COR-L47 (cell line): Measurements from ENCODE around the gene BPTF.
A peak's percentile ranks its signal among the peaks of the same experiment; 100 is the strongest.
"Not testable (repeated sequence)": the region's sequence is repeated elsewhere in the genome, so short reads cannot be mapped to it uniquely, and the experiment has no call there.

Experiments
- DNase-seq: peaks from one replicate; lab custom pipeline; 2025; lab: John Stamatoyannopoulos, UW

BPTF gene, protein sequence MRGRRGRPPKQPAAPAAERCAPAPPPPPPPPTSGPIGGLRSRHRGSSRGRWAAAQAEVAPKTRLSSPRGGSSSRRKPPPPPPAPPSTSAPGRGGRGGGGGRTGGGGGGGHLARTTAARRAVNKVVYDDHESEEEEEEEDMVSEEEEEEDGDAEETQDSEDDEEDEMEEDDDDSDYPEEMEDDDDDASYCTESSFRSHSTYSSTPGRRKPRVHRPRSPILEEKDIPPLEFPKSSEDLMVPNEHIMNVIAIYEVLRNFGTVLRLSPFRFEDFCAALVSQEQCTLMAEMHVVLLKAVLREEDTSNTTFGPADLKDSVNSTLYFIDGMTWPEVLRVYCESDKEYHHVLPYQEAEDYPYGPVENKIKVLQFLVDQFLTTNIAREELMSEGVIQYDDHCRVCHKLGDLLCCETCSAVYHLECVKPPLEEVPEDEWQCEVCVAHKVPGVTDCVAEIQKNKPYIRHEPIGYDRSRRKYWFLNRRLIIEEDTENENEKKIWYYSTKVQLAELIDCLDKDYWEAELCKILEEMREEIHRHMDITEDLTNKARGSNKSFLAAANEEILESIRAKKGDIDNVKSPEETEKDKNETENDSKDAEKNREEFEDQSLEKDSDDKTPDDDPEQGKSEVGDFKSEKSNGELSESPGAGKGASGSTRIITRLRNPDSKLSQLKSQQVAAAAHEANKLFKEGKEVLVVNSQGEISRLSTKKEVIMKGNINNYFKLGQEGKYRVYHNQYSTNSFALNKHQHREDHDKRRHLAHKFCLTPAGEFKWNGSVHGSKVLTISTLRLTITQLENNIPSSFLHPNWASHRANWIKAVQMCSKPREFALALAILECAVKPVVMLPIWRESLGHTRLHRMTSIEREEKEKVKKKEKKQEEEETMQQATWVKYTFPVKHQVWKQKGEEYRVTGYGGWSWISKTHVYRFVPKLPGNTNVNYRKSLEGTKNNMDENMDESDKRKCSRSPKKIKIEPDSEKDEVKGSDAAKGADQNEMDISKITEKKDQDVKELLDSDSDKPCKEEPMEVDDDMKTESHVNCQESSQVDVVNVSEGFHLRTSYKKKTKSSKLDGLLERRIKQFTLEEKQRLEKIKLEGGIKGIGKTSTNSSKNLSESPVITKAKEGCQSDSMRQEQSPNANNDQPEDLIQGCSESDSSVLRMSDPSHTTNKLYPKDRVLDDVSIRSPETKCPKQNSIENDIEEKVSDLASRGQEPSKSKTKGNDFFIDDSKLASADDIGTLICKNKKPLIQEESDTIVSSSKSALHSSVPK (N-terminal part only)

GRCh38 chr17:67824735-67825626, at the start of gene BPTF:
Gene BPTF, plus strand, starts transcription at chr17:67825503. Its CDS starts 222 bp downstream, at chr17:67825725.
- peak; percentile 88 for DNase-seq

GRCh38 chr17:67779098-67779672, 46.1 kb upstream of the BPTF start:
- DNase-seq, result no peak

DNA sequence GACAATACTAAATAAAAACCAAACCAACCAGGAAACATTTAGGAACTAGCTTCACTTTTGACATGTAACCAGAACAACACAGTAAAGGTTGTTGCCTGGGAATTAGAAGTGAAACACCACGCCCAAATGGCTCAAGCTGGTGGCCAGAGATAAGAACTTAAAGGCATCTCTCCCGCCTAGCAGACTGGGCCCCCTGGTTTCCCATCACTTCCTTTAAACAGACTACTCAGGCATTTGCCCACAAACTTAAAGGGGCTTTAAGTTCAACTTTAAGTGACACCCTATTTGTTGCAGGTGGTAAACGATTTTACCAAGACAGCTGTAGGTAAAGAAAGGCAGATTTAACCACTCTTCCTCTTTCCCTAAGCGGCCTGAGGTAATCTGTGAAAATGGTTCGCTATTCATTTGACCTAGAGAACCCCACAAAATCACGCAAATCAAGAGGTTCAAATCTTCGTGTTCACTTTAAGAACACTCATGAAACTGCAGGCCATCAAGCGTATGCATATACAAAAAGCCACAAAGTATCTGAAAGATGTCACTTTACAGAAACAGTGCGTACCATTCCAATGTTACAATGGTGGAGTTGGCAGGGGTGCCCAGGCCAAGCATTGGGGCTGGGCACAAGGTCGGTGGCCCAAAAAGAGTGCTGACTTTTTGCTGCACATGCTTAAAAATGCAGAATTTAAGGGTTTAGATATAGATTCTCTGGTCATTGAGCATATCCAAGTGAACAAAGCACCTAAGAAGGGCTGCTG, 40.8 kb upstream of the BPTF start:
- no peak for DNase-seq

GRCh38 chr17:67785122-67785477, 40.2 kb upstream of the BPTF start:
- DNase-seq, result no peak

- no peak for DNase-seq
Measured at GRCh38 chr17:67785504-67785903, 39.8 kb upstream of the BPTF start.

GRCh38 chr17:67800495-67800928, 24.8 kb upstream of the BPTF start:
- DNase-seq, result peak; percentile 51

GRCh38 chr17:67801626-67802175, 23.6 kb upstream of the BPTF start:
- DNase-seq, result no peak

GRCh38 chr17:67810464-67810863, 14.8 kb upstream of the BPTF start:
- DNase-seq, result no peak

GRCh38 chr17:67812380-67812779, 12.9 kb upstream of the BPTF start:
- not testable (repeated sequence) for DNase-seq

GRCh38 chr17:67813803-67814180, 11.5 kb upstream of the BPTF start:
- DNase-seq, result no peak

- DNase-seq, result no peak
Measured at GRCh38 chr17:67818110-67819002, 6.9 kb upstream of the BPTF start.

- DNase-seq, result no peak
Measured at GRCh38 chr17:67819722-67820121, 5.6 kb upstream of the BPTF start.

DNA sequence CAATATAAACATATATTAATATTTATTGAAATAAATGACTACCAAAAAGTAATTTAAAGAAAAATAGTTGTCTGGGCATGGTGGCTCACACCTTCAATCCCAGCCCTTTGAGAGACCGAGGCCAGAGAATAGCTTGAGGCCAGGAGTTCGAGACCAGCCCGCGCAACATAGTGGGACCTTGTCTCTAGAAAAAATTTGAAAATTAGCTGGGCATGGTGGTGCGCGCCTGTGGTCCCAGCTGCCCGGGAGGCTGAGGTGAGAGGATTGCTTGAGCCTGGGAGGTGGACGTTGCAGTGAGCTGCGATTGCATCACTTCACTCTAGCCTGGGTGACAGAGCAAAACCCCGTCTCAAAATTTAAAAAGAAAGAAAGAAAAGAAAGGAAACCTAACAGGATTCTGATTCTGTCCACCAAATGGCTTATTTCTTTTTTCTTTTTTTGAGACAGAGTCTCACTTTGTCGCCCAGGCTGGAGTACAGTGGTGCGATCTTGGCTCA, 3.4 kb upstream of the BPTF start:
- DNase-seq, result no peak

GRCh38 chr17:67825627-67826601, 611 bp downstream of the BPTF start:
- DNase-seq, result peak; percentile 23

DNA sequence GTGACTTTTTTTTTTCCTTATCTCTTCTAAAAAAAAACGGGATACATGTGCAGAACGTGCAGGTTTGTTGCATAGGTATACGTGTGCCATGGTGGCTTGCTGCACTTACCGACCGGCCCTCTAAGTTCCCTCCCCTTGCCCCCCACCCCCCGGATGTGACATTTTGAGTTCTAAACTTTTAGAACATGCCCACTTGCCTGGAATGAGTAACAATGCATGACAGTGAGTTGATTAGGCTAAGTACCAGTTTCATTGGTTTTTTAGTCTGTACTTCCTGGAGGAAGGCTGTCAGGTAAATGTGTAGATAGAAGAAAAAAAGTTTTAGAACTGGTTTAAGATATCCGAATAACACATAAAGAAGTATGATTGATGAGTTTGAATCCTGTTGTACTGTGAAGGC, 4.0 kb downstream of the BPTF start:
- DNase-seq, result no peak

DNA sequence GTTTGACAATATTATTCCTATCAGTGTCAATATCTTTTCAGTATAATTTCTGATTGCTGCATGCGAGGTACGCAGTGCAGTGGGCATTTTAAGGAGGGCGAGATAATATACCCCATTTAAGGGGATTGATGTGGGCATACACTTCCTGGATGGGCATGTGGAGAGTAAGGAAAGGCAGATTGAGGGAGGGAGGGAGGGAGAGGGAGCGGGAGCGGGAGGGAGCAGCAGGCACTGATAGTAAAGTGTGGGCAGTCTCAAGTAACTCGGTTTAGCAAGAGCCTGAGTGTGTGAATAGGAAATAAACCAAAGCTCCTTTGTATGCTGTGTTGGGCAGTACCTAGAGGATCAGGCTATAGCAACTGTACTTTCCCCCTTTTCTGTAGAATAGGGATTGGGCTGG, 5.1 kb downstream of the BPTF start:
- DNase-seq, result no peak

DNA sequence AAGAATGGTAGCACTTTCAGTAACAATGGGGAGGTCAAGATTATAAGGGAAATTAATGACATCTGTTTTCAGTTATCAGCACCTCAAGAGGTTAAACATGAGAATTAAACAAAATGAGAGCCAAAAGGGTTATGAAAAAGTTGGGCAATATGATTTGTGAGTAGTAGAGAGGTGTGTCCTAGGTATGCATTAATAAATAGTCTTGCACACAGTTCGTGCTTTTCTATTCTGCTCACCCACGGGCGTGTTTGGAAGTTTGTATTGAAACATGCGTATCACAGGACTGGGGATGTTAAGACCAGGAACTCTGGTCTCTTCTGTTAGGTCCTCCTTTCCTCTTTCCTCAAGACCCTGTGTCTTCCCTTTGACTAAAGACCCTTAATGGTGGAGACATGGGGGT, 6.0 kb downstream of the BPTF start:
- DNase-seq, result no peak
